Hepatocyte (in vitro differentiated cells): ENCODE data around the gene AP1G1.

Source experiments
- CTCF ChIP-seq: fragments of 200-600 bp; sonication (generic); IDR thresholded peaks from 2 replicates; pipeline ENCODE4 v1.5.1; 2016; ENCODE audit warnings: antibody characterized with exemption, mild to moderate bottlenecking; ENCODE audit not compliant: poor library complexity
- EZH2 ChIP-seq: fragments of 200-600 bp; sonication (generic); IDR thresholded peaks from 2 replicates; pipeline ENCODE4 v1.6.1; 2016; ENCODE audit warnings: antibody characterized with exemption, mild to moderate bottlenecking, borderline replicate concordance
- EZH2phosphoT487 ChIP-seq: fragments of 200-600 bp; sonication (generic); IDR thresholded peaks from one replicate; pipeline ENCODE4 v1.6.1; 2018; ENCODE audit warnings: antibody characterized with exemption, mild to moderate bottlenecking, low read depth, moderate library complexity; ENCODE audit not compliant: unreplicated experiment, severe bottlenecking

DNA sequence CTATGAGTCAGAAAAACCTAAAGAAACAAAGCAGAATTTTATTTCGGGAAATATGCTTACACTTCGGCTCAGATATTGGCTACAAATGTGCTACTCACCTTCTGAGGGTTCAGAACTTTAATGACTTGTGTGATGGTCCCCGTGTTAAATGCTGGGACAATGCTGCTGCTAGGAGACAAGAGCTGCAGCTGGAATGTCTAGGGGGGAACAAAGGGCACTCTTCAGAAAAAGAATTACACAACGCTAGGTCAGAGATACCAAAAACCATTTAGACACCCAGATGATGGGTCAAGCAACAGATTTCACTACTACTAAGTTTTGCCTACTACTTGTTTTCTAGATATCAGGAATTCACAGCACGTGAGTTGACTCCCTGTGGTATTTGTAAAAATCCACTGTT is 74.1 kb downstream of the AP1G1 start:
- TF ChIP-seq EZH2 (no peak), CTCF (no peak), EZH2phosphoT487 (no peak)
